HepG2 (cell line): ENCODE data around the gene HEBP1. TPM values are rescaled to one million over a fixed set of nuclear protein-coding genes. Genes with fewer than 3 reads are reported as not detected.

ENCODE experiments used
- ATAC-seq: fragments of 200-7000 bp; cut with Tn5 transposase; 3 replicates; pipeline ENCODE4 v1.9.1; 2020; ENCODE audit warnings: mild to moderate bottlenecking, moderate library complexity
- BruUV-seq: library from RNA; stranded (reverse); fragments of 400-500 nt; replicated peaks from 2 replicates; lab custom pipeline; 2021; lab: Mats Ljungman, UMichigan
- CTCF ChIA-PET: fragments of 300-600 bp; formaldehyde crosslinking; extraction: SDS; loops from one replicate; lab custom pipeline; 2021; ENCODE audit warnings: low total read pairs, inconsistent platforms, low intra/inter-chr PET ratio; lab: Yijun Ruan, JAX
- POLR2A ChIA-PET: fragments of 350-600 bp; sonication (Branson Sonifier 250); formaldehyde crosslinking; loops from one replicate; lab custom pipeline; 2020; ENCODE audit warnings: antibody characterized with exemption, inconsistent platforms; lab: Yijun Ruan, JAX
- DNase-seq: peaks from one replicate; pipeline ENCODE4 v3.0.0-alpha.2; 2015; ENCODE audit warnings: low spot score
- FAIRE-seq: peaks from 3 replicates; lab custom pipeline; 2011; peaks lifted over from hg19 to GRCh38; lab: Jason Lieb, UNC
- H2AFZ ChIP-seq: one replicate; pipeline ENCODE4 v1.6.1; 2011; ENCODE audit warnings: low read length, inconsistent platforms
- H3K27ac ChIP-seq: fragments of 300-600 bp; 3 replicates; pipeline ENCODE4 v1.8.0; 2011; ENCODE audit warnings: mixed run types, mild to moderate bottlenecking, mixed read lengths, low read length, inconsistent platforms; ENCODE audit not compliant: insufficient read depth; ENCODE audit errors: extremely low read length
- H3K27me3 ChIP-seq, 2 experiments: fragments of 200-600 bp in 1 of 2; 2 replicates in 1 of 2; 3 replicates in 1 of 2; pipeline versions ENCODE4 v1.6.0 to v1.8.0; 2011; ENCODE audit warnings: low read length in 2 of 2, mild to moderate bottlenecking in 2 of 2, moderate library complexity in 2 of 2, inconsistent platforms in 1 of 2; ENCODE audit not compliant: insufficient read depth in 2 of 2, control insufficient read depth in 1 of 2
- H3K36me3 ChIP-seq, 2 experiments: fragments of 200-600 bp in 1 of 2; replicated peaks in 1 of 2; 2 replicates in 1 of 2; 3 replicates in 1 of 2; pipeline versions ENCODE4 v1.5.1 to v1.8.0; 2011; ENCODE audit warnings: low read length in 2 of 2, inconsistent platforms in 1 of 2; ENCODE audit not compliant: insufficient read depth in 2 of 2, control insufficient read depth in 1 of 2
- H3K4me1 ChIP-seq: 2 replicates; pipeline ENCODE4 v1.5.1; 2012; ENCODE audit warnings: low read length, inconsistent platforms; ENCODE audit not compliant: insufficient read depth
- H3K4me2 ChIP-seq: 2 replicates; pipeline ENCODE4 v1.6.0; 2011; ENCODE audit warnings: low read depth, low read length, inconsistent platforms
- H3K4me3 ChIP-seq, 3 experiments: fragments of 200-600 bp in 1 of 3; sonication (generic), shearing (Covaris generic) in 1 of 3; replicated peaks in 1 of 3; 2 replicates each; pipeline ENCODE4 v1.5.1; 2011 to 2016; ENCODE audit warnings: low read length in 3 of 3, inconsistent platforms in 2 of 3, low read depth in 2 of 3, mild to moderate bottlenecking in 2 of 3, control low read depth in 1 of 3, mixed read lengths in 1 of 3; ENCODE audit not compliant: insufficient read depth in 1 of 3
- H3K79me2 ChIP-seq: one replicate; pipeline ENCODE4 v1.6.1; 2011; ENCODE audit warnings: low read length, inconsistent platforms; ENCODE audit not compliant: insufficient read depth
- H3K9ac ChIP-seq: 2 replicates; pipeline ENCODE4 v1.6.0; 2011; ENCODE audit warnings: mild to moderate bottlenecking, low read depth, low read length, inconsistent platforms; ENCODE audit not compliant: insufficient read depth
- H3K9me3 ChIP-seq: 2 replicates; pipeline ENCODE4 v1.5.1; 2012; ENCODE audit warnings: mild to moderate bottlenecking, low read length
- H4K20me1 ChIP-seq: 2 replicates; pipeline ENCODE4 v1.6.0; 2011; ENCODE audit warnings: inconsistent platforms, mild to moderate bottlenecking, low read length, moderate library complexity; ENCODE audit not compliant: insufficient read depth
- AKNA ChIP-seq: sonication (generic); formaldehyde crosslinking; IDR thresholded peaks from 2 replicates; pipeline ENCODE4 v1.4.0; 2020; ENCODE audit warnings: missing genetic modification reagents, borderline replicate concordance
- GMEB2 ChIP-seq: IDR thresholded peaks from 2 replicates; pipeline ENCODE4 v1.6.1; 2016; ENCODE audit warnings: missing biosample characterization, missing genetic modification reagents, low read depth
- HDAC2 ChIP-seq: sonication (generic); formaldehyde crosslinking; IDR thresholded peaks from 2 replicates; pipeline ENCODE4 v1.4.0; 2020; ENCODE audit warnings: missing genetic modification reagents
- HIVEP1 ChIP-seq: sonication (generic); formaldehyde crosslinking; IDR thresholded peaks from 2 replicates; pipeline ENCODE4 v1.4.0; 2020; ENCODE audit warnings: mild to moderate bottlenecking, missing genetic modification reagents
- KDM4B ChIP-seq: sonication (generic); formaldehyde crosslinking; IDR thresholded peaks from 2 replicates; pipeline ENCODE4 v1.4.0; 2020; ENCODE audit warnings: missing genetic modification reagents
- KMT2B ChIP-seq: IDR thresholded peaks from 2 replicates; pipeline ENCODE4 v1.6.1; 2016; ENCODE audit warnings: missing genetic modification reagents, missing compliant biosample characterization
- MAFK ChIP-seq, 2 experiments: IDR thresholded peaks in 1 of 2; conservative IDR thresholded peaks in 1 of 2; 2 replicates each; pipeline ENCODE4 v1.6.1; 2011; ENCODE audit warnings: improper control_type of control experiment in 2 of 2, low read length in 2 of 2
- NPAS2 ChIP-seq: sonication (generic); formaldehyde crosslinking; IDR thresholded peaks from 2 replicates; pipeline ENCODE4 v1.8.0; 2022; ENCODE audit warnings: mild to moderate bottlenecking, missing genetic modification reagents, borderline replicate concordance
- NR2F2 ChIP-seq: IDR thresholded peaks from 2 replicates; pipeline ENCODE4 v1.6.1; 2012; ENCODE audit warnings: low read depth, inconsistent platforms, borderline replicate concordance
- RARG ChIP-seq: sonication (generic); formaldehyde crosslinking; IDR thresholded peaks from 2 replicates; pipeline ENCODE4 v1.4.0; 2020; ENCODE audit warnings: low read depth, mild to moderate bottlenecking, missing genetic modification reagents
- SKI ChIP-seq: fragments of 450-650 bp; IDR thresholded peaks from one replicate; pipeline ENCODE4 v1.6.1; 2018; ENCODE audit warnings: mild to moderate bottlenecking; ENCODE audit not compliant: partially characterized antibody
- SP2 ChIP-seq: sonication (generic); formaldehyde crosslinking; IDR thresholded peaks from 2 replicates; pipeline ENCODE4 v1.5.1; 2020; ENCODE audit warnings: mild to moderate bottlenecking, missing genetic modification reagents
- SP5 ChIP-seq: IDR thresholded peaks from 2 replicates; pipeline ENCODE4 v1.6.1; 2016; ENCODE audit warnings: low read depth, borderline replicate concordance
- TBX3 ChIP-seq: fragments of 450-650 bp; IDR thresholded peaks from 2 replicates; pipeline ENCODE4 v1.6.1; 2017; ENCODE audit warnings: antibody characterized with exemption, mild to moderate bottlenecking, inconsistent platforms, borderline replicate concordance
- ZFP1 ChIP-seq: IDR thresholded peaks from 2 replicates; pipeline ENCODE4 v1.6.1; 2016
- ZIK1 ChIP-seq: sonication (generic); formaldehyde crosslinking; IDR thresholded peaks from 2 replicates; pipeline ENCODE4 v1.5.0; 2020; ENCODE audit warnings: mild to moderate bottlenecking, low read depth, missing genetic modification reagents, borderline replicate concordance
- ZKSCAN8 ChIP-seq: IDR thresholded peaks from 2 replicates; pipeline ENCODE4 v1.6.1; 2016; ENCODE audit warnings: borderline replicate concordance, missing genetic modification reagents, missing compliant biosample characterization
- ZNF674 ChIP-seq: sonication (generic); formaldehyde crosslinking; IDR thresholded peaks from 2 replicates; pipeline ENCODE4 v1.5.0; 2020; ENCODE audit warnings: low read depth, mild to moderate bottlenecking, missing genetic modification reagents
- ZNF775 ChIP-seq: sonication (generic); formaldehyde crosslinking; IDR thresholded peaks from 2 replicates; pipeline ENCODE4 v1.4.0; 2020; ENCODE audit warnings: missing genetic modification reagents, mild to moderate bottlenecking, moderate library complexity, borderline replicate concordance
- ZNF891 ChIP-seq: sonication (generic); formaldehyde crosslinking; IDR thresholded peaks from 2 replicates; pipeline ENCODE4 v1.5.0; 2020; ENCODE audit warnings: mild to moderate bottlenecking, missing genetic modification reagents
- WGBS: methylation state at CpG from one replicate; pipeline ENCODE4 v1.1.6; 2017; ENCODE audit warnings: low lambda C conversion rate; 5-methylcytosine and 5-hydroxymethylcytosine counted together
- in situ Hi-C: cut with HindIII; loops from 2 replicates; pipeline ENCODE4 v1.10.0; 2017; ENCODE audit warnings: low pct_unique_long_range_greater_than_20kb; ENCODE audit not compliant: extremely low pct_ligation_motif_present
- intact Hi-C: fragments of 100-400 bp; cut with micrococcal nuclease; formaldehyde crosslinking; loops from one replicate; pipeline ENCODE4 v1.10.0; 2022; ENCODE audit not compliant: unreplicated experiment
- polyA plus RNA-seq, 8 experiments: library from polyadenylated mRNA; depleted of rRNA in 3 of 8; stranded (reverse) in 7 of 8; unstranded in 1 of 8; fragments of >200 nt; fragmentation: Illumina TruSeq in 4 of 8; extraction: Trizol in 4 of 8; gene quantifications; 2 replicates each; pipeline versions ENCODE4 v1.2.1 to v1.2.3, GENCODE V29; 2011 to 2016; ENCODE audit warnings: low read depth in 4 of 8, missing spikeins in 1 of 8, mixed read lengths in 1 of 8; ENCODE audit not compliant: insufficient read depth in 1 of 8
- total RNA-seq, 5 experiments: library from RNA; depleted of rRNA; stranded (reverse); fragments of >200 nt; fragmentation: Illumina TruSeq; extraction: Trizol; gene quantifications; 2 replicates each; pipeline ENCODE4 v1.2.3, GENCODE V29; 2016; ENCODE audit warnings: low read depth in 1 of 5

HEBP1 gene
- total and polyA plus RNA-seq, 2 of the 13 experiments (the other 11 are each of a cell fraction or from before 2014, with no cell fraction given) = 7.8 to 9.4 TPM

GRCh38 chr12:12997156-12997555 lies 2.9 kb downstream of the HEBP1 start:
- Histone ChIP-seq H3K4me3 (no peak overlapping the region), H3K9me3 (no peaks in the 10 kb centered on the region), H4K20me1 (peaks cover 4% of the 10 kb centered on the region; the same call in 1 of the 2 replicates), H3K9ac (no peak overlapping the region), H3K36me3 (peaks cover 0 to 5% of the 10 kb centered on the region in 2 experiments; a peak in 1 of 5 replicates), H3K4me1 (peaks cover 34% of the 10 kb centered on the region), H3K4me2 (0 out of 2 replicates have a peak overlapping the region, but pooled peaks have one; percentile 15), H3K79me2 (peaks cover 6% of the 10 kb centered on the region), H3K27me3 (no peaks in the 10 kb centered on the region; a peak in 1 of 5 replicates)
- DNase-seq (no peak), ATAC-seq (no peak), FAIRE-seq (no peak)
- ChIA-PET POLR2A (no interaction called here), CTCF (no interaction called here)
- intact Hi-C loops = no loop called here
- WGBS = 95% methylated on average over 3 of the region's 3 CpGs
- no peak for TF ChIP-seq NPAS2 (CRISPR knock-in tag)
- TF ChIP-seq HIVEP1 (CRISPR knock-in tag) = no peak
- TF ChIP-seq KDM4B (CRISPR knock-in tag) = no peak
- TF ChIP-seq AKNA (CRISPR knock-in tag) = no peak
- no peak for TF ChIP-seq SP2 (CRISPR knock-in tag)
- no peak for TF ChIP-seq ZNF775
- TF ChIP-seq ZIK1 (CRISPR knock-in tag) = no peak
- no peak for TF ChIP-seq ZFP1
- no peak for TF ChIP-seq TBX3
- TF ChIP-seq KMT2B = no peak
- no peak for TF ChIP-seq SKI
- TF ChIP-seq HDAC2 (CRISPR knock-in tag) = no peak
- TF ChIP-seq ZNF674 (CRISPR knock-in tag) = no peak
- no peak for TF ChIP-seq RARG
- no peak for TF ChIP-seq SP5 (CRISPR knock-in tag)
- no peak for TF ChIP-seq NR2F2
- no peak for TF ChIP-seq ZNF891
- no peak for TF ChIP-seq MAFK (conservative IDR thresholded peaks at IDR 0.05 in 1 of 2, IDR thresholded peaks at IDR 0.05 in 1 of 2; ENCODE audit: low read length in 2 of 2)
- TF ChIP-seq GMEB2 (CRISPR knock-in tag) = no peak
- no peak for TF ChIP-seq ZKSCAN8 (CRISPR knock-in tag)
- TF ChIP-seq, all 625 proteins: peak for 0
- in situ Hi-C loops = no loop called here
- Histone ChIP-seq H3K27ac (no peak overlapping the region), H2AFZ (no peak overlapping the region)
- BruUV-seq = no TSS peak
